IMR-90 (cell line): ENCODE measurements around the gene SFT2D3. TPM values are rescaled to one million over a fixed set of nuclear protein-coding genes. Genes with fewer than 3 reads are reported as not detected.

Experiments used
- ATAC-seq: fragments of 200-7000 bp; cut with Tn5 transposase; 2 replicates; pipeline ENCODE4 v1.9.1; 2020; ENCODE audit warnings: low read depth, mild to moderate bottlenecking, moderate library complexity
- BruUV-seq: library from RNA; stranded (reverse); fragments of 400-500 nt; replicated peaks from 2 replicates; lab custom pipeline; 2021; lab: Mats Ljungman, UMichigan
- CTCF ChIA-PET: fragments of 300-600 bp; formaldehyde crosslinking; extraction: SDS; loops from one replicate; lab custom pipeline; 2021; ENCODE audit warnings: antibody characterized with exemption; lab: Yijun Ruan, JAX
- POLR2A ChIA-PET: fragments of 300-600 bp; sonication (Branson Sonifier 250); formaldehyde crosslinking; loops from one replicate; lab custom pipeline; 2022; ENCODE audit warnings: antibody characterized with exemption; ENCODE audit not compliant: unreplicated experiment; lab: Charles Lee
- DNase-seq: peaks from one replicate; pipeline ENCODE4 v3.0.0; 2013
- H2AFZ ChIP-seq: replicated peaks from 2 replicates; pipeline ENCODE3; 2013; ENCODE audit warnings: low read length, mild to moderate bottlenecking; ENCODE audit not compliant: poor library complexity
- H2AK5ac ChIP-seq: 2 replicates; pipeline ENCODE4 v1.6.1; 2013; ENCODE audit warnings: low read depth, low read length, inconsistent platforms
- H2AK9ac ChIP-seq: replicated peaks from 2 replicates; pipeline ENCODE3; 2013; ENCODE audit warnings: mild to moderate bottlenecking, low read depth, low read length, moderate library complexity; ENCODE audit not compliant: poor library complexity
- H2BK120ac ChIP-seq: 2 replicates; pipeline ENCODE4 v1.6.1; 2013; ENCODE audit warnings: low read depth, low read length, inconsistent platforms
- H2BK15ac ChIP-seq: 3 replicates; pipeline ENCODE4 v1.6.1; 2013; ENCODE audit warnings: low read depth, low read length, inconsistent platforms
- H2BK20ac ChIP-seq: 2 replicates; pipeline ENCODE4 v1.6.1; 2013; ENCODE audit warnings: low read depth, mild to moderate bottlenecking, inconsistent platforms, low read length, moderate library complexity
- H2BK5ac ChIP-seq: 2 replicates; pipeline ENCODE4 v1.6.1; 2013; ENCODE audit warnings: mild to moderate bottlenecking, low read depth, low read length, inconsistent platforms; ENCODE audit not compliant: poor library complexity, severe bottlenecking
- H3K14ac ChIP-seq: replicated peaks from 2 replicates; pipeline ENCODE4 v1.6.1; 2013; ENCODE audit warnings: low read depth, low read length, inconsistent platforms
- H3K18ac ChIP-seq: 2 replicates; pipeline ENCODE4 v1.6.1; 2013; ENCODE audit warnings: low read depth, low read length, control low read depth
- H3K23ac ChIP-seq: 2 replicates; pipeline ENCODE4 v1.6.1; 2013; ENCODE audit warnings: low read depth, low read length, inconsistent platforms
- H3K27ac ChIP-seq: 2 replicates; pipeline ENCODE4 v1.5.1; 2013; ENCODE audit warnings: mild to moderate bottlenecking, control low read depth, low read length; ENCODE audit not compliant: insufficient read depth
- H3K27me3 ChIP-seq: 2 replicates; pipeline ENCODE4 v1.6.1; 2013; ENCODE audit warnings: low read length; ENCODE audit not compliant: control insufficient read depth, insufficient read depth
- H3K36me3 ChIP-seq: 2 replicates; pipeline ENCODE4 v1.6.1; 2013; ENCODE audit warnings: low read length, mixed read lengths; ENCODE audit not compliant: control insufficient read depth, insufficient read depth
- H3K4ac ChIP-seq: 2 replicates; pipeline ENCODE4 v1.6.1; 2013; ENCODE audit warnings: low read depth, low read length, inconsistent platforms
- H3K4me1 ChIP-seq: 2 replicates; pipeline ENCODE4 v1.6.1; 2013; ENCODE audit warnings: low read length, mixed read lengths; ENCODE audit not compliant: control insufficient read depth, insufficient read depth
- H3K4me2 ChIP-seq: 2 replicates; pipeline ENCODE4 v1.6.1; 2013; ENCODE audit warnings: low read depth, mild to moderate bottlenecking, control low read depth, low read length, moderate library complexity
- H3K4me3 ChIP-seq: 2 replicates; pipeline ENCODE4 v1.5.1; 2013; ENCODE audit warnings: low read depth, mild to moderate bottlenecking, control low read depth, low read length, moderate library complexity; ENCODE audit not compliant: insufficient read depth
- H3K56ac ChIP-seq: 2 replicates; pipeline ENCODE4 v1.6.1; 2013; ENCODE audit warnings: low read length, inconsistent platforms; ENCODE audit not compliant: insufficient read depth; ENCODE audit errors: extremely low read depth
- H3K79me1 ChIP-seq, 2 experiments: 2 replicates each; pipeline ENCODE4 v1.6.1; 2013; ENCODE audit warnings: low read length in 2 of 2, inconsistent platforms in 1 of 2, low read depth in 1 of 2
- H3K9ac ChIP-seq: 2 replicates; pipeline ENCODE4 v1.6.1; 2013; ENCODE audit warnings: low read depth, low read length, control low read depth
- H3K9me1 ChIP-seq: 2 replicates; pipeline ENCODE4 v1.6.1; 2013; ENCODE audit warnings: low read length, inconsistent platforms; ENCODE audit not compliant: insufficient read depth
- H3K9me3 ChIP-seq: 2 replicates; pipeline ENCODE4 v1.6.1; 2013; ENCODE audit warnings: low read length; ENCODE audit not compliant: control insufficient read depth, insufficient read depth
- H4K20me1 ChIP-seq: 2 replicates; pipeline ENCODE4 v1.6.1; 2013; ENCODE audit warnings: low read length, inconsistent platforms; ENCODE audit not compliant: insufficient read depth
- H4K5ac ChIP-seq: 2 replicates; pipeline ENCODE4 v1.6.1; 2013; ENCODE audit warnings: mild to moderate bottlenecking, low read depth, low read length, control low read depth
- H4K8ac ChIP-seq, 2 experiments: 2 replicates each; pipeline ENCODE4 v1.6.1; 2013; ENCODE audit warnings: low read depth in 2 of 2, low read length in 2 of 2, control low read depth in 1 of 2, inconsistent platforms in 1 of 2
- H4K91ac ChIP-seq: 2 replicates; pipeline ENCODE4 v1.6.1; 2013; ENCODE audit warnings: low read depth, low read length, inconsistent platforms; ENCODE audit not compliant: insufficient read depth
- BHLHE40 ChIP-seq: fragments of 150-350 bp; IDR thresholded peaks from 2 replicates; pipeline ENCODE4 v1.6.1; 2016; ENCODE audit warnings: mild to moderate bottlenecking, low read depth, low read length
- CEBPB ChIP-seq: IDR thresholded peaks from 2 replicates; pipeline ENCODE4 v1.6.1; 2012; ENCODE audit warnings: low read depth, low read length, improper control_type of control experiment
- CHD1 ChIP-seq: IDR thresholded peaks from 2 replicates; pipeline ENCODE4 v1.6.1; 2012; ENCODE audit warnings: low read depth, low read length, improper control_type of control experiment
- FOS ChIP-seq: fragments of 150-350 bp; IDR thresholded peaks from 2 replicates; pipeline ENCODE4 v1.6.1; 2016; ENCODE audit warnings: low read depth, low read length
- MAFK ChIP-seq: IDR thresholded peaks from 2 replicates; pipeline ENCODE4 v1.6.1; 2012; ENCODE audit warnings: low read depth, low read length, improper control_type of control experiment
- MAZ ChIP-seq: IDR thresholded peaks from 2 replicates; pipeline ENCODE4 v1.6.1; 2012; ENCODE audit warnings: low read depth, mild to moderate bottlenecking, low read length, improper control_type of control experiment, moderate library complexity, borderline replicate concordance
- MXI1 ChIP-seq: IDR thresholded peaks from 2 replicates; pipeline ENCODE4 v1.6.1; 2012; ENCODE audit warnings: low read depth, mild to moderate bottlenecking, low read length, moderate library complexity, borderline replicate concordance
- NFE2L2 ChIP-seq: fragments of 150-350 bp; IDR thresholded peaks from 2 replicates; pipeline ENCODE4 v1.6.1; 2016; ENCODE audit warnings: low read depth, mild to moderate bottlenecking, low read length
- POLR2A ChIP-seq: IDR thresholded peaks from 2 replicates; pipeline ENCODE4 v1.6.1; 2012; ENCODE audit warnings: mild to moderate bottlenecking, low read depth, low read length
- RAD21 ChIP-seq: IDR thresholded peaks from 2 replicates; pipeline ENCODE4 v1.6.1; 2012; ENCODE audit warnings: low read length, improper control_type of control experiment
- RCOR1 ChIP-seq: IDR thresholded peaks from 2 replicates; pipeline ENCODE4 v1.6.1; 2012; ENCODE audit warnings: mild to moderate bottlenecking, low read length, improper control_type of control experiment; ENCODE audit not compliant: insufficient replicate concordance
- RFX5 ChIP-seq: IDR thresholded peaks from 2 replicates; pipeline ENCODE4 v1.8.0; 2012; ENCODE audit warnings: low read depth, mild to moderate bottlenecking, low read length, moderate library complexity
- SMC3 ChIP-seq: fragments of 150-350 bp; IDR thresholded peaks from 2 replicates; pipeline ENCODE4 v1.6.1; 2016; ENCODE audit warnings: low read depth, mild to moderate bottlenecking, antibody characterized with exemption, low read length, moderate library complexity
- WGBS, 2 experiments: methylation state at CpG; one replicate each; pipeline versions ENCODE4 v1.1.5 to v1.1.7; 2013; ENCODE audit warnings: missing lambda C conversion rate in 2 of 2; ENCODE audit not compliant: insufficient read length in 1 of 2; ENCODE audit errors: extremely low coverage in 2 of 2; 5-methylcytosine and 5-hydroxymethylcytosine counted together
- dilution Hi-C: fragments of 300-500 bp; cut with HindIII; formaldehyde crosslinking; loops from one replicate; pipeline ENCODE4 v1.14.3; 2018; ENCODE audit warnings: low sequenced_read_pairs; ENCODE audit not compliant: unreplicated experiment
- in situ Hi-C: fragments of 300-500 bp; cut with MboI; formaldehyde crosslinking; loops from 3 replicates; pipeline ENCODE4 v1.14.3; 2019; ENCODE audit warnings: low sequenced_read_pairs, inconsistent platforms, mixed read lengths
- intact Hi-C: fragments of 100-400 bp; cut with micrococcal nuclease; formaldehyde crosslinking; loops from 2 replicates; pipeline ENCODE4 v1.10.0; 2022
- polyA plus RNA-seq, 3 experiments: library from polyadenylated mRNA; depleted of rRNA; stranded (reverse); fragments of >200 nt; gene quantifications; 2 replicates each; pipeline ENCODE4 v1.2.3, GENCODE V29; 2012; ENCODE audit warnings: low replicate concordance in 1 of 3
- total RNA-seq: library from RNA; depleted of rRNA; stranded (reverse); fragments of >200 nt; gene quantifications from 2 replicates; pipeline ENCODE4 v1.2.3, GENCODE V29; 2012
- TF ChIP-seq, protein P1 (sequence below): fragments of 150-350 bp; IDR thresholded peaks from 2 replicates; pipeline ENCODE4 v1.6.1; 2017; ENCODE audit warnings: mild to moderate bottlenecking, antibody characterized with exemption, low read length, low read depth
- TF ChIP-seq, protein P2 (sequence below): fragments of 150-350 bp; IDR thresholded peaks from 2 replicates; pipeline ENCODE4 v1.6.1; 2016; ENCODE audit warnings: low read depth, mild to moderate bottlenecking, low read length, moderate library complexity, borderline replicate concordance
- TF ChIP-seq, protein P3 (sequence below): conservative IDR thresholded peaks from 2 replicates; pipeline ENCODE4 v1.5.1; 2012; ENCODE audit warnings: mild to moderate bottlenecking, low read depth, low read length, improper control_type of control experiment

SFT2D3 gene
- total and polyA plus RNA-seq, 2 of the 4 experiments (the other 2 are of a cell fraction) = 2.5 to 3.1 TPM

DNA sequence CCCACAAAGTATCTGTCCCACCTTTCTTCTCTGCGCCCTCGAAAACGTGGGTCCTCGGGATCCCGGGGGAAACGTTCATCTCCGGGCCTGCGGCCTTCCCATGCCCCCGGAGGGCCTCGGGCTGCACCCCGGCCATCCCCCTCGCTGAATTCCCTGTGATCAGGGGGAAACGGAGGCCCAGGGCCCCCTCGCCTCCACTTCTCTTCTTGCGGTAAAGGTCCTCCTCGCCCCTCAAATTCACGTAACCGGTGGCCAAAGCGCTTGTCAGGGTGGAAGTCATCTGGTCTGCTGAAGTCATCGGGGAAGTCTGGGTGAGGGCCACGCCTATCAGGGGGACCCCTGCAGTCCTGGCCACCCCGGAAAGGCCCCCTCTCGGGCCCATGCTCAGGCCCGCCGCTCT lies 12.3 kb downstream of the SFT2D3 start:
- ATAC-seq = no peak
- Histone ChIP-seq H3K9me1 (no peaks in the 10 kb centered on the region), H3K27me3 (no peaks in the 10 kb centered on the region), H4K20me1 (no peaks in the 10 kb centered on the region), H3K4me1 (no peaks in the 10 kb centered on the region; the same call in 1 of the 2 replicates), H3K14ac (no peak overlapping the region), H2AFZ (no peak overlapping the region), H4K5ac (no peak overlapping the region), H3K9me3 (no peaks in the 10 kb centered on the region), H2BK15ac (no peak overlapping the region), H3K4me3 (no peak overlapping the region), H3K27ac (no peak overlapping the region), H2BK120ac (no peak overlapping the region), H3K56ac (no peak overlapping the region), H3K36me3 (peaks cover 25% of the 10 kb centered on the region), H3K23ac (no peak overlapping the region), H3K4ac (no peak overlapping the region), H3K4me2 (no peak overlapping the region), H2BK5ac (no peak overlapping the region), H4K8ac (no peak overlapping the region), H2AK5ac (no peak overlapping the region), H3K18ac (no peak overlapping the region), H2BK20ac (no peak overlapping the region), H3K79me1 (no peaks in the 10 kb centered on the region), H3K9ac (no peak overlapping the region), H4K91ac (no peak overlapping the region), H2AK9ac (no peak overlapping the region)
- TF ChIP-seq RFX5 = no peak
- no peak for TF ChIP-seq FOS
- no peak for TF ChIP-seq RAD21
- no peak for TF ChIP-seq MAFK
- TF ChIP-seq BHLHE40 = no peak
- TF ChIP-seq, protein P1, sequence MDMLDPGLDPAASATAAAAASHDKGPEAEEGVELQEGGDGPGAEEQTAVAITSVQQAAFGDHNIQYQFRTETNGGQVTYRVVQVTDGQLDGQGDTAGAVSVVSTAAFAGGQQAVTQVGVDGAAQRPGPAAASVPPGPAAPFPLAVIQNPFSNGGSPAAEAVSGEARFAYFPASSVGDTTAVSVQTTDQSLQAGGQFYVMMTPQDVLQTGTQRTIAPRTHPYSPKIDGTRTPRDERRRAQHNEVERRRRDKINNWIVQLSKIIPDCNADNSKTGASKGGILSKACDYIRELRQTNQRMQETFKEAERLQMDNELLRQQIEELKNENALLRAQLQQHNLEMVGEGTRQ = no peak
- no peak for TF ChIP-seq MXI1
- TF ChIP-seq, protein P2, sequence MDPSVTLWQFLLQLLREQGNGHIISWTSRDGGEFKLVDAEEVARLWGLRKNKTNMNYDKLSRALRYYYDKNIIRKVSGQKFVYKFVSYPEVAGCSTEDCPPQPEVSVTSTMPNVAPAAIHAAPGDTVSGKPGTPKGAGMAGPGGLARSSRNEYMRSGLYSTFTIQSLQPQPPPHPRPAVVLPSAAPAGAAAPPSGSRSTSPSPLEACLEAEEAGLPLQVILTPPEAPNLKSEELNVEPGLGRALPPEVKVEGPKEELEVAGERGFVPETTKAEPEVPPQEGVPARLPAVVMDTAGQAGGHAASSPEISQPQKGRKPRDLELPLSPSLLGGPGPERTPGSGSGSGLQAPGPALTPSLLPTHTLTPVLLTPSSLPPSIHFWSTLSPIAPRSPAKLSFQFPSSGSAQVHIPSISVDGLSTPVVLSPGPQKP = no peak
- TF ChIP-seq CHD1 = no peak
- TF ChIP-seq MAZ = no peak
- TF ChIP-seq RCOR1 = no peak
- no peak for TF ChIP-seq CEBPB
- TF ChIP-seq POLR2A = no peak
- TF ChIP-seq NFE2L2 = no peak
- TF ChIP-seq SMC3 = no peak
- TF ChIP-seq, protein P3, sequence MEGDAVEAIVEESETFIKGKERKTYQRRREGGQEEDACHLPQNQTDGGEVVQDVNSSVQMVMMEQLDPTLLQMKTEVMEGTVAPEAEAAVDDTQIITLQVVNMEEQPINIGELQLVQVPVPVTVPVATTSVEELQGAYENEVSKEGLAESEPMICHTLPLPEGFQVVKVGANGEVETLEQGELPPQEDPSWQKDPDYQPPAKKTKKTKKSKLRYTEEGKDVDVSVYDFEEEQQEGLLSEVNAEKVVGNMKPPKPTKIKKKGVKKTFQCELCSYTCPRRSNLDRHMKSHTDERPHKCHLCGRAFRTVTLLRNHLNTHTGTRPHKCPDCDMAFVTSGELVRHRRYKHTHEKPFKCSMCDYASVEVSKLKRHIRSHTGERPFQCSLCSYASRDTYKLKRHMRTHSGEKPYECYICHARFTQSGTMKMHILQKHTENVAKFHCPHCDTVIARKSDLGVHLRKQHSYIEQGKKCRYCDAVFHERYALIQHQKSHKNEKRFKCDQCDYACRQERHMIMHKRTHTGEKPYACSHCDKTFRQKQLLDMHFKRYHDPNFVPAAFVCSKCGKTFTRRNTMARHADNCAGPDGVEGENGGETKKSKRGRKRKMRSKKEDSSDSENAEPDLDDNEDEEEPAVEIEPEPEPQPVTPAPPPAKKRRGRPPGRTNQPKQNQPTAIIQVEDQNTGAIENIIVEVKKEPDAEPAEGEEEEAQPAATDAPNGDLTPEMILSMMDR = no peak
- dilution Hi-C loops = no loop called here
- CTCF ChIA-PET = interaction anchor here (0.5 kb wide), 1 partner anchor 137 kb away, joined by 3 read pairs; no protein-coding TSS in a partner anchor
- intact Hi-C loops = no loop called here
- POLR2A ChIA-PET = no interaction called here
- no TSS peak for BruUV-seq
- WGBS, 2 experiments = 94% methylated on average over 12 of the region's 25 CpGs; no CpG with 5 or more reads in 1 of the 2 experiments
- in situ Hi-C loops = no loop called here
- DNase-seq = no peak
